ENCODE measurements around the gene SLC25A21.

GRCh38 chr14:37198273-37198598 is 25.8 kb upstream of the SLC25A21 start:
- TF ChIP-seq, protein P1, sequence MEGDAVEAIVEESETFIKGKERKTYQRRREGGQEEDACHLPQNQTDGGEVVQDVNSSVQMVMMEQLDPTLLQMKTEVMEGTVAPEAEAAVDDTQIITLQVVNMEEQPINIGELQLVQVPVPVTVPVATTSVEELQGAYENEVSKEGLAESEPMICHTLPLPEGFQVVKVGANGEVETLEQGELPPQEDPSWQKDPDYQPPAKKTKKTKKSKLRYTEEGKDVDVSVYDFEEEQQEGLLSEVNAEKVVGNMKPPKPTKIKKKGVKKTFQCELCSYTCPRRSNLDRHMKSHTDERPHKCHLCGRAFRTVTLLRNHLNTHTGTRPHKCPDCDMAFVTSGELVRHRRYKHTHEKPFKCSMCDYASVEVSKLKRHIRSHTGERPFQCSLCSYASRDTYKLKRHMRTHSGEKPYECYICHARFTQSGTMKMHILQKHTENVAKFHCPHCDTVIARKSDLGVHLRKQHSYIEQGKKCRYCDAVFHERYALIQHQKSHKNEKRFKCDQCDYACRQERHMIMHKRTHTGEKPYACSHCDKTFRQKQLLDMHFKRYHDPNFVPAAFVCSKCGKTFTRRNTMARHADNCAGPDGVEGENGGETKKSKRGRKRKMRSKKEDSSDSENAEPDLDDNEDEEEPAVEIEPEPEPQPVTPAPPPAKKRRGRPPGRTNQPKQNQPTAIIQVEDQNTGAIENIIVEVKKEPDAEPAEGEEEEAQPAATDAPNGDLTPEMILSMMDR (IDR thresholded peaks at IDR 0.05; ENCODE audit: low read length), result no peak
- TF ChIP-seq EZH2 (optimal IDR thresholded peaks at IDR 0.05; ENCODE audit: low read depth, low read length), result no peak
- TF ChIP-seq EZH2phosphoT487 (IDR thresholded peaks at IDR 0.05; ENCODE audit: low read length), result no peak

All from MM.1S (cell line).